Endodermal cell (in vitro differentiated cells): ENCODE results near the gene CDH20. TPM values are rescaled to one million over a fixed set of nuclear protein-coding genes. Genes with fewer than 3 reads are reported as not detected.
A peak's percentile ranks its signal among the peaks of the same experiment; 100 is the strongest.

Experiments
- DNase-seq: peaks from one replicate; pipeline ENCODE4 v3.0.0-alpha.2; 2017
- H3K27ac ChIP-seq: 2 replicates; pipeline ENCODE4 v1.5.1; 2013; ENCODE audit warnings: mild to moderate bottlenecking, low read depth, low read length, moderate library complexity
- H3K27me3 ChIP-seq: 2 replicates; pipeline ENCODE4 v1.6.1; 2013; ENCODE audit warnings: mild to moderate bottlenecking, low read length, moderate library complexity; ENCODE audit not compliant: insufficient read depth, control insufficient read depth, poor library complexity, severe bottlenecking
- H3K36me3 ChIP-seq: 2 replicates; pipeline ENCODE4 v1.7.0; 2013; ENCODE audit warnings: mild to moderate bottlenecking, low read length, moderate library complexity; ENCODE audit not compliant: control insufficient read depth, insufficient read depth
- H3K4me1 ChIP-seq: one replicate; pipeline ENCODE4 v1.7.0; 2013; ENCODE audit warnings: low read length; ENCODE audit not compliant: control insufficient read depth, insufficient read depth
- H3K4me3 ChIP-seq: 2 replicates; pipeline ENCODE4 v1.5.1; 2013; ENCODE audit warnings: mild to moderate bottlenecking, low read length, moderate library complexity
- H3K9ac ChIP-seq: 2 replicates; pipeline ENCODE4 v1.6.1; 2013; ENCODE audit warnings: mild to moderate bottlenecking, low read length, moderate library complexity; ENCODE audit not compliant: poor library complexity, severe bottlenecking; ENCODE audit errors: extremely low read depth
- H3K9me3 ChIP-seq: 2 replicates; pipeline ENCODE4 v1.6.1; 2013; ENCODE audit warnings: mild to moderate bottlenecking, low read length, moderate library complexity; ENCODE audit not compliant: control insufficient read depth
- H3K27ac Mint-ChIP-seq: 2 replicates; pipeline ENCODE4 v1.8.0; 2020; ENCODE audit warnings: mixed read lengths
- H3K27me3 Mint-ChIP-seq: 2 replicates; pipeline ENCODE4 v1.8.0; 2021; ENCODE audit warnings: mild to moderate bottlenecking, mixed read lengths; ENCODE audit not compliant: insufficient read depth
- H3K36me3 Mint-ChIP-seq: 2 replicates; pipeline ENCODE4 v1.8.0; 2020; ENCODE audit warnings: low read depth, mixed read lengths
- H3K4me1 Mint-ChIP-seq: 2 replicates; pipeline ENCODE4 v1.8.0; 2020; ENCODE audit warnings: mixed read lengths
- H3K4me3 Mint-ChIP-seq: 2 replicates; pipeline ENCODE4 v1.8.0; 2020; ENCODE audit warnings: mild to moderate bottlenecking, moderate library complexity, mixed read lengths
- H3K9me3 Mint-ChIP-seq: 2 replicates; pipeline ENCODE4 v1.8.0; 2020; ENCODE audit warnings: mild to moderate bottlenecking, mixed read lengths
- WGBS, 2 experiments: methylation state at CpG; one replicate each; pipeline versions ENCODE4 v1.1.5 to v1.1.7; 2013; ENCODE audit warnings: missing lambda C conversion rate in 2 of 2, mixed read lengths in 1 of 2; ENCODE audit not compliant: insufficient coverage in 1 of 2, insufficient read length in 1 of 2; 5-methylcytosine and 5-hydroxymethylcytosine counted together
- total RNA-seq, 2 donors: library from RNA; stranded (reverse); fragmentation: NEBNext Ultra II Directional in 1 of 2; extraction: Animal tissue kit (Norgen Biotek cat#: 25700) in 1 of 2; gene quantifications; 2 replicates in 1 of 2; 3 replicates in 1 of 2; pipeline ENCODE4 v1.2.1, GENCODE V29; 2021
- TF ChIP-seq, protein P1 (sequence below): fragments of 200-600 bp; sonication (generic); conservative IDR thresholded peaks from 2 replicates; pipeline ENCODE4 v1.5.0; 2021; ENCODE audit warnings: antibody characterized with exemption, mild to moderate bottlenecking

CDH20 gene
- total RNA-seq, 2 donors from 2014 or later, result 0.11 to 0.75 TPM

DNA sequence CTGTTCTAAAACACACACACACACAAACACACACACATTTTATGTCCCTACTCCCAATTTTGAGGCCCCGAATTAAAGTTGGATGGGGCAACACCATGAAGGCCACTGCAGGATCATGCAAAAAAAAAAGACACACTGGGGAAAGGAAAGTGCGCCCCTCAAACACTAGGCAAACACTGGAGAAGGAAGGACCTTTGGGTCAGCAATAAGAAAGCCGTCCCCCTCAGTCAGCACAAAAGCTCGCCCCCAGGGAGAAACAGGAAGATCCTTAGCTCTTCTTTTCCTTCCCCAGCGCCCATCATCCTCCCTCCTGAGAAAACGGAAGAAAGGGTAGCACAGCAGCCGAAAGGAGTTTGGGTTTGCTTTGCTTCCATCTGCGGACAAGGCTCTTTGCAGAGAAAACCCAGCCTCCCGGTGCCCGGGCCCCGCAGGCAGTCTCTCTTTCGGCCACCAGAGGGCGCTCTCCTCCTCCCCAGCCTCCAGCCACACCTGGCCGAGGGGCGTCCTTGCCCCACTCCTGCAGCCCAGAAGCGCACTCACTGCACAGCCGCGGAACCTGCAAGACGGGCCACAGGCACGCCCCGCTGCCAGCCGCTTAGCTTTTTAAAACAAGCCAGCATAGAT lies 248.5 kb downstream of the CDH20 start:
- Mint-ChIP-seq H3K36me3 (no peaks in the 10 kb centered on the region), H3K9me3 (peaks cover 7% of the 10 kb centered on the region), H3K4me1 (peaks cover 12% of the 10 kb centered on the region), H3K27me3 (peaks cover 16% of the 10 kb centered on the region), H3K4me3 (peak overlapping the region; percentile 58), H3K27ac (peak overlapping the region; percentile 57)
- H3K27me3 ChIP-seq, result no peaks in the 10 kb centered on the region
- TF ChIP-seq, protein P1, sequence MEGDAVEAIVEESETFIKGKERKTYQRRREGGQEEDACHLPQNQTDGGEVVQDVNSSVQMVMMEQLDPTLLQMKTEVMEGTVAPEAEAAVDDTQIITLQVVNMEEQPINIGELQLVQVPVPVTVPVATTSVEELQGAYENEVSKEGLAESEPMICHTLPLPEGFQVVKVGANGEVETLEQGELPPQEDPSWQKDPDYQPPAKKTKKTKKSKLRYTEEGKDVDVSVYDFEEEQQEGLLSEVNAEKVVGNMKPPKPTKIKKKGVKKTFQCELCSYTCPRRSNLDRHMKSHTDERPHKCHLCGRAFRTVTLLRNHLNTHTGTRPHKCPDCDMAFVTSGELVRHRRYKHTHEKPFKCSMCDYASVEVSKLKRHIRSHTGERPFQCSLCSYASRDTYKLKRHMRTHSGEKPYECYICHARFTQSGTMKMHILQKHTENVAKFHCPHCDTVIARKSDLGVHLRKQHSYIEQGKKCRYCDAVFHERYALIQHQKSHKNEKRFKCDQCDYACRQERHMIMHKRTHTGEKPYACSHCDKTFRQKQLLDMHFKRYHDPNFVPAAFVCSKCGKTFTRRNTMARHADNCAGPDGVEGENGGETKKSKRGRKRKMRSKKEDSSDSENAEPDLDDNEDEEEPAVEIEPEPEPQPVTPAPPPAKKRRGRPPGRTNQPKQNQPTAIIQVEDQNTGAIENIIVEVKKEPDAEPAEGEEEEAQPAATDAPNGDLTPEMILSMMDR, result peak; percentile 99
- H3K4me1 ChIP-seq, result no peaks in the 10 kb centered on the region
- no peak overlapping the region for H3K9ac ChIP-seq
- H3K27ac ChIP-seq, result no peak overlapping the region
- 11 to 24% methylated on average over 6 to 22 of the region's 22 CpGs for WGBS, 2 experiments
- peak overlapping the region; percentile 77 for H3K4me3 ChIP-seq
- no peaks in the 10 kb centered on the region for H3K9me3 ChIP-seq
- no peaks in the 10 kb centered on the region for H3K36me3 ChIP-seq
- DNase-seq, result peak; percentile 98

GRCh38 chr18:61582202-61582710 lies 249.0 kb downstream of the CDH20 start:
- no peaks in the 10 kb centered on the region for H3K9me3 ChIP-seq
- H3K27me3 ChIP-seq, result no peaks in the 10 kb centered on the region
- 48% methylated on average over 9 to 15 of the region's 15 CpGs for WGBS, 2 experiments
- no peaks in the 10 kb centered on the region for H3K36me3 ChIP-seq
- no peaks in the 10 kb centered on the region for H3K36me3 Mint-ChIP-seq
- peaks cover 16% of the 10 kb centered on the region for H3K27me3 Mint-ChIP-seq
- no peaks in the 10 kb centered on the region for H3K4me1 ChIP-seq
- peaks cover 7% of the 10 kb centered on the region for H3K9me3 Mint-ChIP-seq
- no peak overlapping the region for H3K9ac ChIP-seq
- H3K4me3 ChIP-seq, result peak overlapping the region; percentile 77
- H3K27ac ChIP-seq, result no peak overlapping the region
- no peak for DNase-seq
- TF ChIP-seq, protein P1, result no peak
- H3K27ac Mint-ChIP-seq, result no peak overlapping the region
- H3K4me3 Mint-ChIP-seq, result peak overlapping the region; percentile 58
- H3K4me1 Mint-ChIP-seq, result peaks cover 16% of the 10 kb centered on the region

GRCh38 chr18:61583548-61583947 lies 250.3 kb downstream of the CDH20 start:
- no peak overlapping the region for H3K27ac ChIP-seq
- no peaks in the 10 kb centered on the region for H3K9me3 ChIP-seq
- H3K4me1 Mint-ChIP-seq, result peaks cover 22% of the 10 kb centered on the region
- WGBS, 2 experiments, result 91 to 96% methylated on average over 1 of the region's 1 CpG
- DNase-seq, result no peak
- no peaks in the 10 kb centered on the region for H3K36me3 ChIP-seq
- no peak overlapping the region for H3K27ac Mint-ChIP-seq
- H3K27me3 Mint-ChIP-seq, result peaks cover 16% of the 10 kb centered on the region
- no peaks in the 10 kb centered on the region for H3K36me3 Mint-ChIP-seq
- no peak overlapping the region for H3K9ac ChIP-seq
- TF ChIP-seq, protein P1, result no peak
- no peaks in the 10 kb centered on the region for H3K4me1 ChIP-seq
- peaks cover 7% of the 10 kb centered on the region for H3K9me3 Mint-ChIP-seq
- no peak overlapping the region for H3K4me3 Mint-ChIP-seq
- no peaks in the 10 kb centered on the region for H3K27me3 ChIP-seq
- no peak overlapping the region for H3K4me3 ChIP-seq
